PC-9 (cell line): Measurements from ENCODE around the gene ACAP3. TPM values are rescaled to one million over a fixed set of nuclear protein-coding genes. Genes with fewer than 3 reads are reported as not detected.

ENCODE experiments used
- BruUV-seq: library from RNA; stranded (reverse); fragments of 400-500 nt; replicated peaks from 2 replicates; lab custom pipeline; 2021; lab: Mats Ljungman, UMichigan
- CTCF ChIA-PET: fragments of 300-600 bp; sonication (Branson Sonifier 250); formaldehyde crosslinking; loops from one replicate; lab custom pipeline; 2022; ENCODE audit warnings: antibody characterized with exemption; lab: Charles Lee
- POLR2A ChIA-PET: fragments of 300-600 bp; sonication (Branson Sonifier 250); formaldehyde crosslinking; loops from one replicate; lab custom pipeline; 2022; ENCODE audit warnings: antibody characterized with exemption; ENCODE audit not compliant: unreplicated experiment; lab: Charles Lee
- DNase-seq, 2 experiments: peaks; one replicate each; pipeline versions ENCODE4 v3.0.0 to v3.0.0-alpha.2; 2015 to 2022; ENCODE audit warnings: mixed read lengths in 1 of 2
- H2AFZ ChIP-seq: fragments of 200-600 bp; sonication (generic); 2 replicates; pipeline ENCODE4 v1.8.1; 2017; ENCODE audit warnings: antibody characterized with exemption
- H3F3A ChIP-seq: fragments of 200-600 bp; sonication (generic); 2 replicates; pipeline ENCODE4 v1.8.1; 2017; ENCODE audit warnings: antibody characterized with exemption, mild to moderate bottlenecking, low read depth; ENCODE audit not compliant: insufficient read depth
- H3K27ac ChIP-seq: fragments of 200-600 bp; sonication (generic); 2 replicates; pipeline ENCODE4 v1.6.1; 2016; ENCODE audit warnings: mixed run types
- H3K27me3 ChIP-seq: fragments of 200-600 bp; sonication (generic); 2 replicates; pipeline ENCODE4 v1.6.1; 2016; ENCODE audit warnings: low read depth, mixed run types; ENCODE audit not compliant: insufficient read depth
- H3K36me3 ChIP-seq: fragments of 200-600 bp; sonication (generic); 2 replicates; pipeline ENCODE4 v1.6.1; 2016; ENCODE audit warnings: low read depth, mixed run types
- H3K4me1 ChIP-seq: fragments of 200-600 bp; sonication (generic); replicated peaks from 2 replicates; pipeline ENCODE4 v1.6.1; 2016; ENCODE audit warnings: mixed run types; ENCODE audit not compliant: insufficient read depth
- H3K4me2 ChIP-seq: fragments of 200-600 bp; sonication (generic); 2 replicates; pipeline ENCODE4 v1.6.1; 2017; ENCODE audit warnings: mixed run types
- H3K4me3 ChIP-seq: fragments of 200-600 bp; sonication (generic); 2 replicates; pipeline ENCODE4 v1.6.1; 2016; ENCODE audit warnings: mixed run types
- H3K79me2 ChIP-seq: fragments of 200-600 bp; sonication (generic); 2 replicates; pipeline ENCODE4 v1.6.1; 2017; ENCODE audit warnings: low read depth, mixed run types
- H3K9me2 ChIP-seq: fragments of 200-600 bp; sonication (generic); 2 replicates; pipeline ENCODE4 v1.8.1; 2017; ENCODE audit warnings: mild to moderate bottlenecking; ENCODE audit not compliant: insufficient read depth
- H3K9me3 ChIP-seq: fragments of 200-600 bp; sonication (generic); 2 replicates; pipeline ENCODE4 v1.8.1; 2016; ENCODE audit warnings: low read depth; ENCODE audit not compliant: insufficient read depth
- H4K20me1 ChIP-seq: fragments of 200-600 bp; sonication (generic); 2 replicates; pipeline ENCODE4 v1.8.1; 2017; ENCODE audit not compliant: insufficient read depth
- EZH2 ChIP-seq: fragments of 200-600 bp; sonication (generic); IDR thresholded peaks from 2 replicates; pipeline ENCODE4 v1.8.0; 2017; ENCODE audit warnings: antibody characterized with exemption, low read depth
- intact Hi-C: fragments of 100-400 bp; cut with micrococcal nuclease; formaldehyde crosslinking; loops from one replicate; pipeline ENCODE4 v1.10.0; 2022; ENCODE audit not compliant: unreplicated experiment
- total RNA-seq: library from RNA; stranded (reverse); gene quantifications from 2 replicates; pipeline ENCODE4 v1.2.3, GENCODE V29; 2021
- TF ChIP-seq, protein P1 (sequence below): fragments of 200-600 bp; sonication (generic); conservative IDR thresholded peaks from 2 replicates; pipeline ENCODE4 v1.6.1; 2017; ENCODE audit warnings: mixed run types, antibody characterized with exemption, mild to moderate bottlenecking, moderate library complexity

Gene ACAP3
- total RNA-seq, 1 experiment from 2014 or later, result 54.8 TPM

GRCh38 chr1:1315435-1315954 lies 7.8 kb upstream of the ACAP3 start:
- no peak overlapping the region for H3K27ac ChIP-seq
- peaks cover 41% of the 10 kb centered on the region for H3K79me2 ChIP-seq
- no peak overlapping the region for H3K4me3 ChIP-seq
- no peaks in the 10 kb centered on the region for H3K9me3 ChIP-seq
- H3K9me2 ChIP-seq, result no peaks in the 10 kb centered on the region
- H4K20me1 ChIP-seq, result peaks cover 59% of the 10 kb centered on the region
- TF ChIP-seq, protein P1, sequence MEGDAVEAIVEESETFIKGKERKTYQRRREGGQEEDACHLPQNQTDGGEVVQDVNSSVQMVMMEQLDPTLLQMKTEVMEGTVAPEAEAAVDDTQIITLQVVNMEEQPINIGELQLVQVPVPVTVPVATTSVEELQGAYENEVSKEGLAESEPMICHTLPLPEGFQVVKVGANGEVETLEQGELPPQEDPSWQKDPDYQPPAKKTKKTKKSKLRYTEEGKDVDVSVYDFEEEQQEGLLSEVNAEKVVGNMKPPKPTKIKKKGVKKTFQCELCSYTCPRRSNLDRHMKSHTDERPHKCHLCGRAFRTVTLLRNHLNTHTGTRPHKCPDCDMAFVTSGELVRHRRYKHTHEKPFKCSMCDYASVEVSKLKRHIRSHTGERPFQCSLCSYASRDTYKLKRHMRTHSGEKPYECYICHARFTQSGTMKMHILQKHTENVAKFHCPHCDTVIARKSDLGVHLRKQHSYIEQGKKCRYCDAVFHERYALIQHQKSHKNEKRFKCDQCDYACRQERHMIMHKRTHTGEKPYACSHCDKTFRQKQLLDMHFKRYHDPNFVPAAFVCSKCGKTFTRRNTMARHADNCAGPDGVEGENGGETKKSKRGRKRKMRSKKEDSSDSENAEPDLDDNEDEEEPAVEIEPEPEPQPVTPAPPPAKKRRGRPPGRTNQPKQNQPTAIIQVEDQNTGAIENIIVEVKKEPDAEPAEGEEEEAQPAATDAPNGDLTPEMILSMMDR, result no peak
- TF ChIP-seq EZH2, result no peak
- peaks cover 16% of the 10 kb centered on the region for H3K4me1 ChIP-seq
- 0 out of 2 replicates have a peak, but pooled peaks cover 5% of the 10 kb centered on the region for H3K36me3 ChIP-seq
- ChIA-PET CTCF (no interaction called here), POLR2A (no interaction called here)
- no peaks in the 10 kb centered on the region for H3K27me3 ChIP-seq
- intact Hi-C loops, result no loop called here
- no peak overlapping the region for H3K4me2 ChIP-seq
- no peak overlapping the region for H2AFZ ChIP-seq
- H3F3A ChIP-seq, result peaks cover 51% of the 10 kb centered on the region
- no peak for DNase-seq
- BruUV-seq, result no TSS peak

- H3K79me2 ChIP-seq, result peaks cover 35% of the 10 kb centered on the region
Measured at GRCh38 chr1:1314678-1315335, 7.1 kb upstream of the ACAP3 start.

DNA sequence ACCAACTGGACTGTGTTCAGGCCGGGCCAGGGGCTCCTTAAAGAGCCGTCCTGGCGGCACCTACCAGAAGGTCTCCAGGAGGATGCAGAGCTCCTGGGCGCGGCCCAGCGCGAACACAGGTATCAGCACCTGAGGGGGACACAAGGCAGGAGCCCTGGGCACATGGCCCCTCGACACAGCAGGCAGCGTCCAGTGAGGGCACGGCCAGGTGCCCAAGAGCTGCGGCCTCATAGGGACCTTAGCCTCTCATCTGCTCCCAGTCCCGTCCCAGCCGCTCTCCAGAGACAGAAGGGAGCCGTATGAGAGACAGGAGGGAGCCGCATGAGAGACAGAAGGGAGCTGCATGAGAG lies 6.5 kb upstream of the ACAP3 start:
- no peak for DNase-seq
- no peak overlapping the region for H3K4me3 ChIP-seq
- peaks cover 44% of the 10 kb centered on the region for H3F3A ChIP-seq
- intact Hi-C loops, result no loop called here
- H2AFZ ChIP-seq, result no peak overlapping the region
- no peak overlapping the region for H3K4me2 ChIP-seq
- H4K20me1 ChIP-seq, result peaks cover 55% of the 10 kb centered on the region
- no peak for TF ChIP-seq EZH2
- TF ChIP-seq, protein P1, result no peak
- H3K79me2 ChIP-seq, result peaks cover 30% of the 10 kb centered on the region
- no peaks in the 10 kb centered on the region for H3K9me3 ChIP-seq
- POLR2A ChIA-PET, result no interaction called here
- no peak overlapping the region for H3K27ac ChIP-seq
- H3K27me3 ChIP-seq, result no peaks in the 10 kb centered on the region
- H3K36me3 ChIP-seq, result 0 out of 2 replicates have a peak, but pooled peaks cover 5% of the 10 kb centered on the region
- peaks cover 25% of the 10 kb centered on the region for H3K4me1 ChIP-seq
- BruUV-seq, result no TSS peak
- CTCF ChIA-PET, result no interaction called here
- H3K9me2 ChIP-seq, result no peaks in the 10 kb centered on the region

More at GRCh38 chr1:1314678-1315335, 7.1 kb upstream of the ACAP3 start:
- H3K36me3 ChIP-seq, result 0 out of 2 replicates have a peak, but pooled peaks cover 5% of the 10 kb centered on the region
- peaks cover 57% of the 10 kb centered on the region for H4K20me1 ChIP-seq
- peaks cover 20% of the 10 kb centered on the region for H3K4me1 ChIP-seq
- CTCF ChIA-PET, result no interaction called here
- intact Hi-C loops, result no loop called here
- H3K9me2 ChIP-seq, result no peaks in the 10 kb centered on the region
- BruUV-seq, result no TSS peak
- no peak for TF ChIP-seq EZH2
- TF ChIP-seq, protein P1, result no peak
- no peaks in the 10 kb centered on the region for H3K9me3 ChIP-seq
- no peak overlapping the region for H3K27ac ChIP-seq
- H3K27me3 ChIP-seq, result no peaks in the 10 kb centered on the region
- no peak overlapping the region for H2AFZ ChIP-seq
- no peak overlapping the region for H3K4me3 ChIP-seq
- POLR2A ChIA-PET, result no interaction called here
- H3K4me2 ChIP-seq, result no peak overlapping the region
- DNase-seq, result no peak
- peaks cover 50% of the 10 kb centered on the region for H3F3A ChIP-seq
